Ovary (tissue), 3 donors: ENCODE results near the gene KRT80.

Experiments
- EP300 ChIP-seq: sonication (generic); formaldehyde crosslinking; IDR thresholded peaks from one replicate; pipeline ENCODE4 v1.6.1; 2017; ENCODE audit warnings: antibody characterized with exemption
- POLR2A ChIP-seq: fragments of 450-650 bp; IDR thresholded peaks from one replicate; pipeline ENCODE4 v1.6.1; 2017; ENCODE audit warnings: antibody characterized with exemption, mild to moderate bottlenecking, moderate library complexity
- TF ChIP-seq, protein P1 (sequence below), 3 donors: fragments of 450-650 bp in 2 of 3; fragments of 200-600 bp in 1 of 3; IDR thresholded peaks; one replicate each; pipeline versions ENCODE4 v1.5.1 to v1.8.0; 2016 to 2022; ENCODE audit warnings: antibody characterized with exemption in 3 of 3, mild to moderate bottlenecking in 1 of 3
- donor health status: DM: no; HTN: no; CAD: no.

- TF ChIP-seq, protein P1, sequence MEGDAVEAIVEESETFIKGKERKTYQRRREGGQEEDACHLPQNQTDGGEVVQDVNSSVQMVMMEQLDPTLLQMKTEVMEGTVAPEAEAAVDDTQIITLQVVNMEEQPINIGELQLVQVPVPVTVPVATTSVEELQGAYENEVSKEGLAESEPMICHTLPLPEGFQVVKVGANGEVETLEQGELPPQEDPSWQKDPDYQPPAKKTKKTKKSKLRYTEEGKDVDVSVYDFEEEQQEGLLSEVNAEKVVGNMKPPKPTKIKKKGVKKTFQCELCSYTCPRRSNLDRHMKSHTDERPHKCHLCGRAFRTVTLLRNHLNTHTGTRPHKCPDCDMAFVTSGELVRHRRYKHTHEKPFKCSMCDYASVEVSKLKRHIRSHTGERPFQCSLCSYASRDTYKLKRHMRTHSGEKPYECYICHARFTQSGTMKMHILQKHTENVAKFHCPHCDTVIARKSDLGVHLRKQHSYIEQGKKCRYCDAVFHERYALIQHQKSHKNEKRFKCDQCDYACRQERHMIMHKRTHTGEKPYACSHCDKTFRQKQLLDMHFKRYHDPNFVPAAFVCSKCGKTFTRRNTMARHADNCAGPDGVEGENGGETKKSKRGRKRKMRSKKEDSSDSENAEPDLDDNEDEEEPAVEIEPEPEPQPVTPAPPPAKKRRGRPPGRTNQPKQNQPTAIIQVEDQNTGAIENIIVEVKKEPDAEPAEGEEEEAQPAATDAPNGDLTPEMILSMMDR (IDR thresholded peaks at IDR 0.05) = no peak
- TF ChIP-seq POLR2A (no peak), EP300 (no peak)
These were observed 21.0 kb downstream of the KRT80 start for GRCh38 chr12:52170827-52171226.
